Uterus (tissue), 4 donors: ENCODE data around the gene GMPR2. TPM values are rescaled to one million over a fixed set of nuclear protein-coding genes. Genes with fewer than 3 reads are reported as not detected.

ENCODE experiments used
- DNase-seq, 2 donors: peaks; one replicate each; pipeline ENCODE4 v3.0.0-alpha.2; 2019 to 2020
- H3K27ac ChIP-seq, 2 donors: fragments of 200-600 bp; sonication (generic); 1 replicate in 1 of 2; 2 replicates in 1 of 2; pipeline ENCODE4 v1.5.1; 2016 to 2018
- H3K27me3 ChIP-seq, 2 donors: fragments of 200-600 bp; sonication (generic); one replicate each; pipeline ENCODE4 v1.5.1; 2018 to 2019; ENCODE audit warnings: control low read depth in 1 of 2
- H3K36me3 ChIP-seq, 2 donors: fragments of 200-600 bp; sonication (generic); one replicate each; pipeline ENCODE4 v1.5.1; 2019; ENCODE audit warnings: control low read depth in 1 of 2
- H3K4me1 ChIP-seq, 2 donors: fragments of 200-600 bp; sonication (generic); one replicate each; pipeline ENCODE4 v1.5.1; 2018 to 2019; ENCODE audit warnings: control low read depth in 1 of 2
- H3K4me3 ChIP-seq, 2 donors: fragments of 200-600 bp; sonication (generic); 1 replicate in 1 of 2; 2 replicates in 1 of 2; pipeline ENCODE4 v1.5.1; 2018 to 2019; ENCODE audit warnings: mild to moderate bottlenecking in 1 of 2
- H3K9me3 ChIP-seq, 2 donors: fragments of 200-600 bp; sonication (generic); one replicate each; pipeline ENCODE4 v1.5.1; 2019; ENCODE audit warnings: control low read depth in 1 of 2
- CTCF ChIP-seq, 4 experiments: fragments of 200-600 bp in 2 of 4; fragments of 450-650 bp in 2 of 4; sonication (generic) in 2 of 4; IDR thresholded peaks; one replicate each; pipeline ENCODE4 v1.5.1; 2016 to 2019; ENCODE audit warnings: antibody characterized with exemption in 4 of 4, mild to moderate bottlenecking in 2 of 4, moderate library complexity in 1 of 4
- POLR2A ChIP-seq, 2 donors: fragments of 450-650 bp; IDR thresholded peaks; one replicate each; pipeline ENCODE4 v1.6.1; 2016; ENCODE audit warnings: antibody characterized with exemption in 2 of 2, mild to moderate bottlenecking in 1 of 2, moderate library complexity in 1 of 2
- intact Hi-C: fragments of 100-400 bp; cut with DNase I; formaldehyde crosslinking; loops from one replicate; pipeline ENCODE4 v1.15.1; 2023; ENCODE audit warnings: low total_unique reads
- small RNA-seq: library from RNA; depleted of rRNA; stranded (forward); fragments of <200 nt; gene quantifications from one replicate; pipeline ENCODE3, GENCODE V24; 2016
- total RNA-seq, 4 donors: library from RNA; depleted of rRNA in 3 of 4; stranded (reverse); fragments of >200 nt in 3 of 4; gene quantifications; one replicate each; pipeline versions ENCODE4 v1.1.0 to v1.2.4, GENCODE V29; 2014 to 2023
- donor health status: DM: yes; HTN: yes; CAD: no.

GMPR2 gene
- total RNA-seq, 4 donors from 2014 or later = 38.9 to 60.9 (median 48.8) TPM

- no peak for TF ChIP-seq POLR2A (IDR thresholded peaks at IDR 0.05)
- no peak for TF ChIP-seq CTCF (IDR thresholded peaks at IDR 0.05)
- H3K27me3 ChIP-seq = no peaks in the 10 kb centered on the region
- no peak overlapping the region for H3K27ac ChIP-seq
- no peak for DNase-seq
- H3K9me3 ChIP-seq = no peaks in the 10 kb centered on the region
- H3K4me3 ChIP-seq = no peak overlapping the region
- intact Hi-C loops = no loop called here
- H3K4me1 ChIP-seq = no peaks in the 10 kb centered on the region
- H3K36me3 ChIP-seq = no peaks in the 10 kb centered on the region
Measured at GRCh38 chr14:24285351-24285750, 52.6 kb downstream of the GMPR2 start.

- TF ChIP-seq POLR2A (IDR thresholded peaks at IDR 0.05) = no peak
- TF ChIP-seq CTCF (IDR thresholded peaks at IDR 0.05) = no peak
- no peak overlapping the region for H3K4me3 ChIP-seq
- no peaks in the 10 kb centered on the region for H3K4me1 ChIP-seq
- no peaks in the 10 kb centered on the region for H3K36me3 ChIP-seq
- DNase-seq = no peak
- intact Hi-C loops = no loop called here
- no peaks in the 10 kb centered on the region for H3K27me3 ChIP-seq
- H3K27ac ChIP-seq = no peak overlapping the region
- H3K9me3 ChIP-seq = no peaks in the 10 kb centered on the region
Measured at GRCh38 chr14:24286996-24287395, 54.3 kb downstream of the GMPR2 start.

Small RNA genes lying within 50 kb of the gene (small RNA-seq; reads per million reads assigned to genes)
- not detected for gene AL136295.4
- gene CHMP4A = not detected
- not detected for gene MDP1

Other genes starting within 250 kb of the GMPR2 start
- 10 to 100 TPM in 2 of 4 donors, 1 to 10 TPM in 1, under 1 TPM in 1; 0.88 to 17.2 (median 8.6) TPM for gene DHRS4L2, start 244.0 kb upstream of the GMPR2 start, total RNA-seq
- gene CARMIL3, start 180.9 kb upstream of the GMPR2 start, total RNA-seq = under 1 TPM in 2 of 4 donors, not detected in 2; 0.21 to 0.48 TPM
- gene CPNE6, start 161.4 kb upstream of the GMPR2 start, total RNA-seq = under 1 TPM in 1 of 4 donors, not detected in 3; 0.76 TPM
- gene PCK2, start 138.6 kb upstream of the GMPR2 start, total RNA-seq = 10 to 100 TPM in 3 of 4 donors, not detected in 1; 13.1 to 19.4 (median 15.1) TPM
- gene DCAF11, start 118.2 kb upstream of the GMPR2 start, total RNA-seq = 10 to 100 TPM; 42.9 to 87.4 (median 57.8) TPM
- 1 to 10 TPM in 3 of 4 donors, not detected in 1; 1.2 to 1.8 (median 1.3) TPM for gene NRL, start 118.0 kb upstream of the GMPR2 start, total RNA-seq
- gene FITM1, start 102.3 kb upstream of the GMPR2 start, total RNA-seq = 1 to 10 TPM in 2 of 4 donors, under 1 TPM in 1, not detected in 1; 0.48 to 2.4 (median 1.3) TPM
- 100 to 1,000 TPM in 2 of 4 donors, 10 to 100 TPM in 2; 81.0 to 175 (median 131) TPM for gene PSME1, start 96.7 kb upstream of the GMPR2 start, total RNA-seq
- gene EMC9, start 91.3 kb upstream of the GMPR2 start, total RNA-seq = 10 to 100 TPM in 2 of 4 donors, 1 to 10 TPM in 1, not detected in 1; 6.2 to 21.2 (median 10.9) TPM
- gene PSME2, start 86.3 kb upstream of the GMPR2 start, total RNA-seq = 100 to 1,000 TPM in 1 of 4 donors, 10 to 100 TPM in 3; 16.9 to 113 (median 25.7) TPM
- gene RNF31, start 85.4 kb upstream of the GMPR2 start, total RNA-seq = 100 to 1,000 TPM in 1 of 4 donors, 10 to 100 TPM in 3; 17.7 to 106 (median 57.9) TPM
- 100 to 1,000 TPM in 1 of 4 donors, 10 to 100 TPM in 3; 33.2 to 205 (median 67.2) TPM for gene IRF9, start 71.7 kb upstream of the GMPR2 start, total RNA-seq
- gene REC8, start 60.8 kb upstream of the GMPR2 start, total RNA-seq = 10 to 100 TPM in 3 of 4 donors, 1 to 10 TPM in 1; 9.5 to 54.3 (median 42.1) TPM
- 10 to 100 TPM in 3 of 4 donors, 1 to 10 TPM in 1; 3.1 to 33.7 (median 29.6) TPM for gene IPO4, start 44.1 kb upstream of the GMPR2 start, total RNA-seq
- 10 to 100 TPM; 31.2 to 79.8 (median 52.4) TPM for gene TM9SF1, start 37.5 kb upstream of the GMPR2 start, total RNA-seq
- under 1 TPM in 1 of 4 donors, not detected in 3; 0.98 TPM for gene TSSK4, start 27.2 kb upstream of the GMPR2 start, total RNA-seq
- 10 to 100 TPM in 3 of 4 donors, 1 to 10 TPM in 1; 6.8 to 53.3 (median 33.9) TPM for gene CHMP4A, start 19.4 kb upstream of the GMPR2 start, total RNA-seq
- 100 to 1,000 TPM in 1 of 4 donors, 10 to 100 TPM in 2, 1 to 10 TPM in 1; 5.6 to 137 (median 24.2) TPM for gene MDP1, start 16.9 kb upstream of the GMPR2 start, total RNA-seq
- gene NEDD8, start 562 bp upstream of the GMPR2 start, total RNA-seq = 1,000 to 10,000 TPM in 1 of 4 donors, 100 to 1,000 TPM in 2, 10 to 100 TPM in 1; 61.2 to 1,004 (median 192) TPM
- gene TINF2, start 9.7 kb downstream of the GMPR2 start, total RNA-seq = 100 to 1,000 TPM in 1 of 4 donors, 10 to 100 TPM in 3; 41.0 to 123 (median 66.8) TPM
- gene TGM1, start 30.2 kb downstream of the GMPR2 start, total RNA-seq = 1 to 10 TPM in 2 of 4 donors, not detected in 2; 1.6 to 3.2 TPM
- 10 to 100 TPM in 3 of 4 donors, 1 to 10 TPM in 1; 9.2 to 67.9 (median 23.2) TPM for gene RABGGTA, start 38.7 kb downstream of the GMPR2 start, total RNA-seq
- gene DHRS1, start 66.9 kb downstream of the GMPR2 start, total RNA-seq = 10 to 100 TPM; 17.0 to 52.4 (median 37.7) TPM
- 10 to 100 TPM in 3 of 4 donors, 1 to 10 TPM in 1; 5.0 to 23.5 (median 22.5) TPM for gene NOP9, start 66.9 kb downstream of the GMPR2 start, total RNA-seq
- gene CIDEB, start 75.0 kb downstream of the GMPR2 start, total RNA-seq = 10 to 100 TPM in 2 of 4 donors, 1 to 10 TPM in 2; 1.3 to 25.5 (median 14.1) TPM
- 1 to 10 TPM in 3 of 4 donors, not detected in 1; 1.0 to 7.1 (median 5.6) TPM for gene LTB4R2, start 77.2 kb downstream of the GMPR2 start, total RNA-seq
- 10 to 100 TPM in 1 of 4 donors, 1 to 10 TPM in 3; 3.7 to 19.5 (median 5.6) TPM for gene LTB4R, start 78.6 kb downstream of the GMPR2 start, total RNA-seq
- 100 to 1,000 TPM in 2 of 4 donors, 10 to 100 TPM in 2; 22.8 to 138 (median 86.1) TPM for gene ADCY4, start 102.1 kb downstream of the GMPR2 start, total RNA-seq
- gene RIPK3, start 107.1 kb downstream of the GMPR2 start, total RNA-seq = 100 to 1,000 TPM in 1 of 4 donors, 1 to 10 TPM in 2, under 1 TPM in 1; 0.29 to 123 (median 6.0) TPM
- gene NFATC4, start 135.3 kb downstream of the GMPR2 start, total RNA-seq = 100 to 1,000 TPM in 1 of 4 donors, 10 to 100 TPM in 3; 25.6 to 187 (median 86.4) TPM
- 10 to 100 TPM in 3 of 4 donors, 1 to 10 TPM in 1; 4.9 to 51.1 (median 27.3) TPM for gene NYNRIN, start 166.1 kb downstream of the GMPR2 start, total RNA-seq
- 1 to 10 TPM in 3 of 4 donors, not detected in 1; 1.3 to 3.3 (median 3.2) TPM for gene CBLN3, start 196.7 kb downstream of the GMPR2 start, total RNA-seq
- gene KHNYN, start 197.0 kb downstream of the GMPR2 start, total RNA-seq = 10 to 100 TPM; 16.5 to 88.6 (median 66.1) TPM
- gene SDR39U1, start 209.8 kb downstream of the GMPR2 start, total RNA-seq = 10 to 100 TPM; 12.8 to 87.5 (median 33.0) TPM